Activated T-helper 17 cell treated with anti-CD3 and anti-CD28 coated beads, Interleukin-2, amount 50 U/mL, for 72 hours (primary cell): ENCODE results near the gene MEG3. TPM values are rescaled to one million over a fixed set of nuclear protein-coding genes. Genes with fewer than 3 reads are reported as not detected.

Experiments
- ATAC-seq: fragments of 150-1000 bp; cut with Tn5 transposase; replicated peaks from 2 replicates; pipeline ENCODE4 v1.10.0; 2021; ENCODE audit warnings: mild to moderate bottlenecking, moderate library complexity
- H3K27ac Mint-ChIP-seq: one replicate; pipeline ENCODE4 v1.8.0; 2022; ENCODE audit warnings: mixed read lengths
- H3K27me3 Mint-ChIP-seq: one replicate; pipeline ENCODE4 v1.8.0; 2022; ENCODE audit warnings: mixed read lengths
- H3K36me3 Mint-ChIP-seq: one replicate; pipeline ENCODE4 v1.8.0; 2022; ENCODE audit warnings: low read depth, mild to moderate bottlenecking, mixed read lengths
- H3K4me1 Mint-ChIP-seq: one replicate; pipeline ENCODE4 v1.8.0; 2022; ENCODE audit warnings: mixed read lengths
- H3K4me3 Mint-ChIP-seq: one replicate; pipeline ENCODE4 v1.8.0; 2022; ENCODE audit warnings: mild to moderate bottlenecking, mixed read lengths
- H3K9me3 Mint-ChIP-seq: one replicate; pipeline ENCODE4 v1.8.0; 2022; ENCODE audit warnings: mixed read lengths
- total RNA-seq, 2 donors: library from RNA; stranded (reverse); gene quantifications; one replicate each; pipeline ENCODE4 v1.2.3, GENCODE V29; 2022

MEG3 gene
- total RNA-seq, 2 donors from 2014 or later, result not detected

DNA sequence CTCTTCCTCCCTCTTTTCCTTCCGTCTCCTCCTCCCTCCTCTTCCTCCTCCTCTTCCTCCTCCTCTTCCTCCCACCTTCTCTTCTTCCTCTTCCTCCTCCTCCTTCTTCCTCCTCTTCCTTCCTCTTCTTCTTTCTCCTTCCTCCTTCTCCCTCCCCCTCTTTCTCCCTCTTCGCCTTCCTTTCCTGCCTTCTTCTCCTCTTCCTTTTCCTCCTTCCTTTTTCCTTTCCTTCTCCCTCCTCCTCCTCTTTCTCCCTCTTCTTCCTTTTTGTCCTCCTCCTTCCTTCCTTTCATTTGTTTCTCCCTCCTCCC is 36.0 kb downstream of the MEG3 start:
- ATAC-seq, result no peak
- Mint-ChIP-seq H3K4me3 (no peak overlapping the region), H3K36me3 (no peaks in the 10 kb centered on the region), H3K27me3 (peaks cover 3% of the 10 kb centered on the region), H3K9me3 (no peaks in the 10 kb centered on the region), H3K27ac (no peak overlapping the region), H3K4me1 (no peaks in the 10 kb centered on the region)

DNA sequence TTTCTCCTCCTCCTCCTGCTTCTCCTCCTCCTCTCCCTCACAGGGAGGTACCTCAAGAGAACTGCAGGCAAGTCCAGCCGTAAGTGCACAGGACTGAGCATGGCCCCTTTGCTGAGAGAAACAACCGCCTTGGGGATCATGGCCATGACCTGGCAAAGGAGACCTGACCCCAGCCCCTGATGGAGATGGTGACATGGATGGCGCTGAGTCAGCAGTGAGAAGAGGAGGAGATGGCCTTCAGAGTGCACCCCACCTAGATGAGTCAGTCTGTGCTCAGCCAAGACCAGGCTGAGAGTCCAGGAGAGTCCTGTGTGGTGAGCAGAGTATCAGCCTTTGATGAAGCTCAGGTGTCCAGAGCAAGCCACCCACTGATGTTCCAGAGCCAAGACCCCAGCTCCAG is 36.4 kb downstream of the MEG3 start:
- H3K36me3 Mint-ChIP-seq, result no peaks in the 10 kb centered on the region
- no peaks in the 10 kb centered on the region for H3K9me3 Mint-ChIP-seq
- peaks cover 3% of the 10 kb centered on the region for H3K27me3 Mint-ChIP-seq
- H3K4me3 Mint-ChIP-seq, result no peak overlapping the region
- H3K4me1 Mint-ChIP-seq, result no peaks in the 10 kb centered on the region
- no peak for ATAC-seq
- no peak overlapping the region for H3K27ac Mint-ChIP-seq

DNA sequence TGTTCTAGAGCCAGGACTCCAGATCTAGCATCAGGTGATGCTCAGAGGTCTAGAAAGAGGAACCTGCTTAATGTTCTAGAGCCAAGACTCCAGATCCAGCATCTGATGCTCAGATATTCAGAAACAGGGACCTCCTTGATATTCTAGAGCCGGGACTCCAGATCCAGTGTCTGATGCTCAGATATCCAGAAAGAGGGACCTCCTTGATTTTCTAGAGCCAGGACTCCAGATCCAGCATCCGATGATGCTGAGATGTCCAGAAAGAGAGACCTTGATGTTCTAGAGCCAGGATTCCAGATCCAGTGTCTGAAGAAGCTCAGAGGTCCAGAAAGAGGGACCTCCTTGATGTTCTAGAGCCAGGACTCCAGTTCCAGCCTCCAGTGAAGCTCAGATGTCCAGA is 36.9 kb downstream of the MEG3 start:
- Mint-ChIP-seq H3K4me1 (no peaks in the 10 kb centered on the region), H3K27me3 (peaks cover 3% of the 10 kb centered on the region), H3K9me3 (no peaks in the 10 kb centered on the region), H3K36me3 (no peaks in the 10 kb centered on the region), H3K27ac (no peak overlapping the region), H3K4me3 (no peak overlapping the region)
- no peak for ATAC-seq

DNA sequence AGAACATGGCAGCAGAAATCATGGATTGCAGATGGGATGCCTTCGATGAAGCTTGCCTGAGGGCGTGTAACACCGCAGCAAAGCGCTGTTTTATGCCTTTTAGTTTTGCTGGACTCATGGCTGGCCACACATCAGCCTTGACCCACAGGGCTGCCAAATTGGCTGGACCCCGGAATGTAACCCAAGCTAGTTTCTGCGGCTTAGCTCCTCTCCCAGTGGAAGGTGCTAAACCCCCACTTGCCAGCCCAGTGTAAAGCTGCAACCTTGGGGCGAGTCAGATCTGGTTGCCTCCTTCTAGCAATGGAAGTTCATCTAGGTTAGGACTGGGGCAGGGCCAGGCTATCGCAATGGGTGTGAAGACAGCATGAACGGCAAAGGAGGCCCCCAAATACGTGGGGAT is 38.3 kb downstream of the MEG3 start:
- H3K36me3 Mint-ChIP-seq, result no peaks in the 10 kb centered on the region
- no peaks in the 10 kb centered on the region for H3K4me1 Mint-ChIP-seq
- no peak overlapping the region for H3K4me3 Mint-ChIP-seq
- no peaks in the 10 kb centered on the region for H3K9me3 Mint-ChIP-seq
- no peak overlapping the region for H3K27ac Mint-ChIP-seq
- ATAC-seq, result no peak
- no peaks in the 10 kb centered on the region for H3K27me3 Mint-ChIP-seq

DNA sequence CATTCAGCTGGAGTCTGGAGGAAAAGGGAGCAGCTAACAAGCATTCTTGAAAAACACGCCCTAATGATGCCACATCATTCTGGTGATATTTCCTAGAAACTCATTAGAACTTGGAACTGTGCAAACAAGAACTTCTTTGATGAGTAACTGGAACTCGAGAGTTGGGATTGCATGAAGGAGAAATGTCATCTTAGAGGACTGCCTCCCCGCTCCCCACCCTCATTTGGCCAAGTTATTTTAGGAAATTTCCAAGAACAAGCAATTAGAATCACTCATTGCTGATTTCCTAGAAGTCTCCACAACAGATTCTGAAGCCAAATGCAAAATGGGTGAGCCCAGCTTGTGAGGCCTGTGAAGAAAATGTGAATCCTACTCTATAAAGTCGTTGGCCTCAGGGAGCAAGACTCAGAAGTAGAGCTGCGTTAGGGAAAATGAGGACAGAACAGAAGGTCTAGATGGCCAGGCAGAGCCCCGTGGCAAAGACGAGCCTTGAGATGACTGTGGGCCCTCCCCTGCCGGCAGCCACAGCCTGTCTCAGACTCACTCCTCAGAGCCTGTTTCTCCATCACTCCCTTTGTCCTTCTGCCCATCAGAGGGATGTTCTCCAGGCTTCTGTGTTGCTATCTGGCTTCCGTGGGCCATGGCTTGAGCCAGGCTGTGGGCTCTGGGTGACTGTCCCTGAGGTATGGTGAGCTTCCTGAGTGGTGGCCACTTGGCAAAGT is 39.2 kb downstream of the MEG3 start:
- no peaks in the 10 kb centered on the region for H3K9me3 Mint-ChIP-seq
- H3K4me3 Mint-ChIP-seq, result no peak overlapping the region
- H3K27me3 Mint-ChIP-seq, result no peaks in the 10 kb centered on the region
- H3K27ac Mint-ChIP-seq, result no peak overlapping the region
- ATAC-seq, result no peak
- H3K36me3 Mint-ChIP-seq, result no peaks in the 10 kb centered on the region
- H3K4me1 Mint-ChIP-seq, result no peaks in the 10 kb centered on the region

DNA sequence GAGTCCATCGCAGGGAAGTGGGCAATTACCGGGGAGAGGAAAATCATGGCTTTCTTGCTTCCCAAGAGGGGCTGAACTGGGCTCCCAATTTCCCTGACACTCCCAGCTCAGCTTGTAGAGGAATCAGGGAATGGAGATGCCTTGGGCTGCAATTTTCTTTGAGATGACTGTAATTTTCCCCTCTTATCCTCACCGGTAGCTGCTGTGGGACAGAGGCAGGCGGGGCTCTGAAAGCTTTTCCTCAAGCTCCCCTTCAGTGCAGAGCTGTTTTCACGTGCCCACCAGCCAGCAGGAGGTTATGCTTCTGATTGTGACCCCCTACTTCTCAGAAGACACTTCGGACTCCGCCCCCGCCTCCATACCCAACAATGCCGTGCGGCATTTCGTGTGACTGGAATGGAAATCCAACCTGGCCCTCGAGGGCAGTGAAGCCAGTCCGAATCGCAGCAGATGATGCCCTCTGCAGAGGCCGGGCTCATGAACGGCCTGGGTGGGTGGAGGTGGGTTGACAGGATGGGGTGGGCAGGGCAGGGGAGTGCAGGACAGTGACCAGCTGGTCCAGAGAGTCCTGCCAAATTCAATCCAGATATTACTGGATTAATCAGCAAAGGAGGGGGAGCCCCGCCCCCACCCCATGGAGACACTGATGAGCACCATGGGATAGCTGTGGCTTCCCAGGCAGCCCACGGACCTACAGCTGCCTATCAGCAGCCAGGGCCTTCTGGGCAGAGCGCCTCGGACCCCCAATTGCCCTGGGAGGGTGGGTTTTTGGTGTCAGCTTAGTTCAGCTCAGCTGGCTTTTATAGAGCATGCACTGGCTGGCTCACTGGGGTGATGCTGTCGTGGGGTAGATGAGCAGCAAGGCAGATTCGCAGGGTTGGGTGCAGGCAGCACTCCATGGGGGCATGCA is 40.0 kb downstream of the MEG3 start:
- no peak overlapping the region for H3K27ac Mint-ChIP-seq
- no peaks in the 10 kb centered on the region for H3K36me3 Mint-ChIP-seq
- ATAC-seq, result no peak
- no peaks in the 10 kb centered on the region for H3K27me3 Mint-ChIP-seq
- H3K4me3 Mint-ChIP-seq, result no peak overlapping the region
- H3K4me1 Mint-ChIP-seq, result no peaks in the 10 kb centered on the region
- no peaks in the 10 kb centered on the region for H3K9me3 Mint-ChIP-seq

DNA sequence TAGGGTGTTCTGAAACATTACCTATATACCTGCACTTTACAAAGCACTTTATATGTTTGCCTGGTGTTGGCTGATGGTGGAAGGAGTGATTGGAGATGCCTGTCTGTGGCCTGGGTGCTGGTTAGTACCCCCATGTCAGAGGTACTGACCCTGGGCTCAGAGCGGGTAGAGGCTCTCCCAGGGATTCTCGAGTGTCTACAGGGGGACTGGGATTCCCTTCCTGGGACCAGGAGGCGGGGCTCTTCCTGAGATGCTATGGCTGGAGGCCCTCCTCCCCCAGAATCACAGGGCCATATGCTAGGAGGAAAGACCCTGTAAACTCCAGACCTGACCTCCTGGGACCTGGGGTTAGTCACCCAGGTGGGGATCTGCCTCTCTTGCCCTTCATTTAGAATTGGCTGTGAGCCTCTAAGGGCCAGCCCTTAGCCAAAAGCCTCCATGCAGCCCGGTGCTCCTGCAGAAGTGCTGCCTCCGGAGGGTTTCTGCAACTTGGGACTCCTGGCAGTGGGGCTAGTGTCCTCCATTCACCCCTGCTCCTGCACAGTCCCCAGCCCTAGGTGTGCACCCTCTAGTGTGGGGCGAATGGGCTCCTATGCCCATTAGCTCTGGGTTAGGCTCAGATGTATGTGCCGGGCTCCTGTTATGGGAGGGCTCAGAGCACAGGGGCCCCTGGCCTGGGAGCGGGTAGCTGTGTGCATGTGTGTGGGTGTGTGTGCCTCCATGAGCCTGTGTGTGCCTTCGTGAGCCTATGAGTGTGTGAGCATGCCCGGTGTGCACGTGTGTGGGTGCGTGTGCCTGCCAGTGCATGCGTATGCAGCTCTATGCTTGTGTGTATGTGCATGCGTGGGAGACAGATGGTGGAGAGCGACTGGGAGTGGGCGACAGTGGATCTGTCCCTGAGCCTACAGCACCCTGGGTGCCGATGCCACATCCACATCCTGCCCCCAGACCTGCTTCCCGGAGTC is 41.0 kb downstream of the MEG3 start:
- Mint-ChIP-seq H3K4me3 (no peak overlapping the region), H3K27me3 (no peaks in the 10 kb centered on the region), H3K36me3 (no peaks in the 10 kb centered on the region), H3K9me3 (no peaks in the 10 kb centered on the region), H3K4me1 (peaks cover 7% of the 10 kb centered on the region), H3K27ac (no peak overlapping the region)
- no peak for ATAC-seq

DNA sequence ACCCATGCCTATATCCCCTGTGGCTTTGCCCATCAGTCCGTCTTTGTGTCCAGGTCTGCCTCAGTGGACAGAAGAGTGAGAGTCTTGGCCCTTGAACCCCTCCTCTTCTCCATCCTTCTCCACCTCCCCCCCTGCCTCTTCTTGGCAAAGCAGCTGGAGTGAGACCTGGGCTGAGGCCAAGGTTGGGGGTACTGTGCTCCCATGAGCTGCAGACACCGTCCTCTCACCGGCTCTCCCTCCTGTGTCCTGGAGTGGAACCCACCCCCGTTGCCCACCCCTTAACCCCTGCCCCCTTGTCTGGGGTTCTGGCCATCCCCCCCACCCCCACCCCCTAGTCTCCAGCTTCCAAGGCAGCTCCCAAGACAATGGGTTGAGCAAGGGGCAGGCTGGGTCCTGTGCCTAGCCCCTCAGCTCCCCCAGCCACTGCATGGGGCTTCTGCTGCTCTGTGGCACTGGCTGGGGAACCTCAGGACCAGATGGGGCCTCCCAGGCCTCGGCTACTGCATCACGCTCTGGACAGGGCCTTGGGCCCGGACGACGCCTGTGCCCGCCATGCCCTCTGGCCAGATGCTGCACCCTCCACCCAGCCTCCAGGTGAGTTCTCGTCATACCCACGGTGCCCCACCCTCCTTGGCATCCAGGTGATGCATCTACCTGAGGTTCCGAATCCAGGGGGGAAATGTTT is 41.9 kb downstream of the MEG3 start:
- H3K4me1 Mint-ChIP-seq, result peaks cover 8% of the 10 kb centered on the region
- H3K36me3 Mint-ChIP-seq, result no peaks in the 10 kb centered on the region
- H3K27ac Mint-ChIP-seq, result no peak overlapping the region
- H3K27me3 Mint-ChIP-seq, result no peaks in the 10 kb centered on the region
- no peaks in the 10 kb centered on the region for H3K9me3 Mint-ChIP-seq
- H3K4me3 Mint-ChIP-seq, result no peak overlapping the region
- ATAC-seq, result no peak

DNA sequence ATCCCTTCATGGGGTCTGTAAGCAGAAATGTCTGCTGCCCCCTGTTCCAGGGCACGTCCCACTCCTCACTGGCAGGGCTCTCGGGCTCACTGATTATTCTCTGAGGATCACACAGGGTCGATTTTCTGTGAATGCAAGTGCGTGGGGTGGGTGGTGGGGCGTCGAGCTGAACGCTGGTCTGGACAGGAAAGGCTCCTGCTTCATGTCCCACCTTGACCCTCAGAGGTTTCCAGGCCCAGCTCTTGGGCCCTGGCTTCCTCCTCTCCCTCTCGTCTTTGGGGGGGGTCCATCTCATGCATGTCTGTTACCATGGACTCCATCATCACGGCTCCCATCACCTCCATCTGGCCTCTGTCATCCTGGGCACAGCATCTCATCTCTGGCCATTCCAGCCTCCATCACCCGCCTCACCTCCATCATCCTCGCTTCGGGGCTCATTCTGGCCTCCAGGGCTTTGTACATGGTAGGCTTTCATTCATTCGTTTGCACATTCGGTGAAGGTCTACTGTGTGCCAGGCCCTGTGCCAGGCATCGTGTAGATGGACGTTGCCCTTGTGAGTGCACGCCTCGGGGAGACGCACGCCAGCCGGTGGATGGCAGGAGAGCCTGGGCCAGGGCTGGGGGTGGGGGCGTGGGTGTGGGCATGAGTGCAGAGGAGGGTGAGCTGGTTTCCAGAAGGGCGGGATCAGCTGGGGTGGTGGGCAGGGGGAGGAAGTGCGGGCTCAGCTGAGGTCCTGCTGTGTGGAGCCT is 42.9 kb downstream of the MEG3 start:
- H3K36me3 Mint-ChIP-seq, result no peaks in the 10 kb centered on the region
- no peak for ATAC-seq
- no peak overlapping the region for H3K27ac Mint-ChIP-seq
- no peaks in the 10 kb centered on the region for H3K27me3 Mint-ChIP-seq
- H3K9me3 Mint-ChIP-seq, result no peaks in the 10 kb centered on the region
- peaks cover 11% of the 10 kb centered on the region for H3K4me1 Mint-ChIP-seq
- no peak overlapping the region for H3K4me3 Mint-ChIP-seq

DNA sequence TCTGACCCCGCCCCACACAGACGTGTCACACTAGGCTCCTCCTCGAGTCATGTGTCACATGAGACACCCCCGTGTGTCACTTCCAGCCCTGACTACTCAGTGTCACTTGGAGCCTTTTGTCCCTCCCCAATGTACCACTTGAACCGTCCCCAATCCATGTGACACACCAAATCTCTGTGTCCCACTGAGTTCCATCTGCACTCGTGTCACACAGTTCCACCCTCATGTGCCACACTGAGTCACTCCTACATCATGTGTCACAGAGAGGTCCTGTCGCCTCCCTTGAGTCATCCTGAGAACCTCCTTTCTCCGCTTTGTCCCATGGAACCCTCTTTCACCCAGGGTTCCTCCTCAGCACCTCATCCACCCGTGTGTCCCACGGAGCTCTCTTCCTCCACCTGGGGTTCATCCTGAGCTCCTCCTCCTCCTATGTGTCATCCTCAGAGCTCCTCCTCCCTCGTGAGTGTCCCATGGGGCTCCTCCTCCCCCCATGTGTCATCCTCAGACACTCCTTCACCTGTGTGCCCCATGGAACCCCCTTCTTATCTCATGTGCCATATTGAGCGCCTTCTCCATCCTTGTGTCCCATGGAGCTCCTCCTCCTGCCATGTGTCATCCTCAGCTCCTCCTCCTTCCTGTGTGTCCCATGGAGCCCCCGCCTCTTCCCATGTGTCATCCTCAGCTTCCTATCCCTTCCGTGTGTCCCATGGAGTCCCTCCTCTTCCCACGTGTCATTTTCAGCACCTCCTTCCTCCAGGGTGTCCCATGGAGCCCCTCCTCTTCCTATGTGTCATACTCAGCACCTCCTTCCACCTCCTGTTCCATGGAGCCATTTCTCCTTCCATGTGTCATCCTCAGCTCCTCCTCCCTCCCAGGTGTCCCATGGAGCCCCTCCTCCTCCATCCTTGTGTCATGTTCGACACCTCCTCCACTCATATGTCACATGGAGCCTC is 45.6 kb downstream of the MEG3 start:
- Mint-ChIP-seq H3K27ac (no peak overlapping the region), H3K36me3 (no peaks in the 10 kb centered on the region), H3K9me3 (no peaks in the 10 kb centered on the region), H3K27me3 (no peaks in the 10 kb centered on the region), H3K4me1 (peaks cover 11% of the 10 kb centered on the region), H3K4me3 (no peak overlapping the region)
- ATAC-seq, result peak; percentile 66

DNA sequence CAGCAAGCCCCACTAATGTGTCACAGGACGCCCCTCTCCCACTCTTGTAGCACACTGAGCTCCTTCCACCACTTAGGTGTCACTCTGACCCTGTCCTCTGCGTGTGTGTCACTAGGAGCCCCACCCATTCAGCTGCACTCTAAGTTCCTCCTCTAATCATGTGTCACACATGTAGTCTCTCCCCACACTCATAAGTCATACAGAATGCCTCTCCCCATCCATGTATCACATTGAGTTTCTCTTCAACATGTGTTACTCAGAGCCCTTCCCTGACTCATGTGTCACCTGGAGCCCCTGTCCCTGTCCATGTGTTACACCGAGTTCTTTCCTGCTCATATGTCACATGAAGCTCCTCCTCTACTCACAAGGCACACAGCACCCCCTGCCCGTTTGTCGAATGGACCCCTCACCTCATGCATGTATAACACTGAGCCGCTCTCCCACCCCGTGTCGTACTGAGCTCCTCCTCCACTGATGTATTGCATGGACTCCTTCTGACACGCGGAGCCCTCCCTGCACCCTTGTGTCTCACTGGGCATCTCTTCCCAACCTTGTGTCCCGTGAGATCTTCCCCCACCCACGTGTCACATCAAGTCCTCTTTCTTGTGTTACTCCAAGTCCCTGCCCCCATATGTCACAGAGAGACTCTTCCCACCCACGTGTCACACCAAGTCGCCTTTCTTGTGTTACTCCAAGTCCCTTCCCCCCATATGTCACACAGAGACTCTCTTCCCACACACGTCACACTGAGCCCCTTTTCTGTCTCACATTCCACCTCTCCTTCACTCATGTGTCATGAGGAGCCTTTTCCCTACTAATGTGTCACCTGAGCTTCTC is 46.6 kb downstream of the MEG3 start:
- Mint-ChIP-seq H3K4me1 (peaks cover 11% of the 10 kb centered on the region), H3K4me3 (no peak overlapping the region), H3K27me3 (no peaks in the 10 kb centered on the region), H3K9me3 (no peaks in the 10 kb centered on the region), H3K27ac (no peak overlapping the region), H3K36me3 (no peaks in the 10 kb centered on the region)
- peak; percentile 64 for ATAC-seq

DNA sequence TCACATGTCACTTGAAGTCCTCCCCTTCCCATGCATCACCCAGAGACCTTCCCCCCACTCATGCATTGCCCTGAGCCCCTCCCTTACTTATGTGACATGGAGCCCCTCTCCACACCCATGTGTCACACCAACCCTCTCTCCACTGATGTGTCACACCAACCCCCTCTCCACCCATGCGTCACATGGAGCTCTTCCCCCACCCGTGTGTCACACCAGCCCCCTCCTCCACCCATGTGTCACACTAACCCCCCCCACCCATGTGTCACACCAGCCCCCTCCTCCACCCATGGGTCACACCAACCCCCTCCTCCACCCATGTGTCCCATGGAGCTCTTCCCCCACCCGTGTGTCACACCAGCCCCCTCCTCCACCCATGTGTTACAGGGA is 47.2 kb downstream of the MEG3 start:
- Mint-ChIP-seq H3K36me3 (no peaks in the 10 kb centered on the region), H3K27ac (no peak overlapping the region), H3K4me1 (peaks cover 11% of the 10 kb centered on the region), H3K27me3 (no peaks in the 10 kb centered on the region), H3K4me3 (no peak overlapping the region), H3K9me3 (no peaks in the 10 kb centered on the region)
- ATAC-seq, result peak; percentile 11
